NCI-H2227 (cell line): Measurements from ENCODE around the gene STMP1.
A peak's percentile ranks its signal among the peaks of the same experiment; 100 is the strongest.
"Not testable (repeated sequence)": the region's sequence is repeated elsewhere in the genome, so short reads cannot be mapped to it uniquely, and the experiment has no call there.

Experiments used
- DNase-seq: peaks from one replicate; lab custom pipeline; 2025; ENCODE audit not compliant: unreplicated experiment; lab: John Stamatoyannopoulos, UW

The STMP1 gene

GRCh38 chr7:135664046-135664589 lies 1.8 kb downstream of the STMP1 start:
- DNase-seq: no peak

- DNase-seq: no peak
Observed at GRCh38 chr7:135665042-135665441, 2.7 kb downstream of the STMP1 start.

GRCh38 chr7:135666156-135666555 lies 3.8 kb downstream of the STMP1 start:
- DNase-seq: no peak

GRCh38 chr7:135666846-135667245 lies 4.5 kb downstream of the STMP1 start:
- no peak for DNase-seq

GRCh38 chr7:135667626-135668025 lies 5.3 kb downstream of the STMP1 start:
- not testable (repeated sequence) for DNase-seq

GRCh38 chr7:135668852-135669395 lies 6.6 kb downstream of the STMP1 start:
- DNase-seq: not testable (repeated sequence)

GRCh38 chr7:135669774-135670173 lies 7.5 kb downstream of the STMP1 start:
- no peak for DNase-seq

GRCh38 chr7:135670179-135670578 lies 7.9 kb downstream of the STMP1 start:
- DNase-seq: no peak

- DNase-seq: peak; percentile 74
Observed at GRCh38 chr7:135672560-135673359, 10.4 kb downstream of the STMP1 start.

GRCh38 chr7:135673360-135673706 lies 11.0 kb downstream of the STMP1 start:
- DNase-seq: no peak

- no peak for DNase-seq
Observed at GRCh38 chr7:135678612-135679575, 16.6 kb downstream of the STMP1 start.

GRCh38 chr7:135681762-135682161 lies 19.4 kb downstream of the STMP1 start:
- DNase-seq: no peak

- no peak for DNase-seq
Observed at GRCh38 chr7:135682191-135682590, 19.9 kb downstream of the STMP1 start.

GRCh38 chr7:135683609-135684008 lies 21.3 kb downstream of the STMP1 start:
- no peak for DNase-seq

GRCh38 chr7:135684136-135684535 lies 21.8 kb downstream of the STMP1 start:
- DNase-seq: no peak

- no peak for DNase-seq
Observed at GRCh38 chr7:135684699-135685098, 22.4 kb downstream of the STMP1 start.

- no peak for DNase-seq
Observed at GRCh38 chr7:135685306-135686084, 23.2 kb downstream of the STMP1 start.

- DNase-seq: no peak
Observed at GRCh38 chr7:135687466-135687865, 25.2 kb downstream of the STMP1 start.

- no peak for DNase-seq
Observed at GRCh38 chr7:135690566-135690965, 28.3 kb downstream of the STMP1 start.

GRCh38 chr7:135692055-135692454 lies 29.7 kb downstream of the STMP1 start:
- DNase-seq: no peak

GRCh38 chr7:135692606-135693005 lies 30.3 kb downstream of the STMP1 start:
- DNase-seq: not testable (repeated sequence)
